NCI-H1436 treated with DMSO at 0.1 percent for 48 hours (cell line): Measurements from ENCODE around the gene RIMBP2.

Experiments used
- DNase-seq: peaks from one replicate; lab custom pipeline; 2025; lab: John Stamatoyannopoulos, UW

RIMBP2 gene

DNA sequence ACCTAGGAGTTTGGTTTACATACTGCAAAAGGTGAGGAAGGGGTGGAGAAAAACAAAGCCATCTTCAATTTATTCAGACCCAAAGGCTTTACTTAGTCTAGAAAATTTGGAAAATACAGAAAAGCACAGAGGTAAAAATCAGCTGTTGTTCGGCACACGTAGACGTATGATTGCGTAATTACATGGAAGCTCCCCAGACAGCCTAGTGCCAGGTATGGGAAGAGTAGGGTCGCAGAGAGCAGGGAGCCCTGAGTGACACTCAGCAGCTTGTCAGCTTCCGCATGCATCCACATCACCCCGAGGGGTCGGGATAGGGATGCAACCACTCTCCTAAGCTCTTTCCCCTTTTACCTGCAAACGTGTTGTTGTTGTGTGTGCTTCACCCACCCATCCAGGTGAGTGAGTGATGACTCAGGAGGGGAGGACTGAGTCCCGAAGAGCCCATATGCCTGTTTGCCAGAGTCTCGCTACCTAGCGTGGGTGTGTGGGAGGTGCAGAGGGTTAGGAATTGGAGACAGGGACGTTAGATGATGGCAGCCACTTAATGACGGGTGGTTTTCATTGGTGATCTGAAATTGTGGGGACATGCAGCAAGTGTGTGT is 358.3 kb downstream of the RIMBP2 start:
- no peak for DNase-seq

DNA sequence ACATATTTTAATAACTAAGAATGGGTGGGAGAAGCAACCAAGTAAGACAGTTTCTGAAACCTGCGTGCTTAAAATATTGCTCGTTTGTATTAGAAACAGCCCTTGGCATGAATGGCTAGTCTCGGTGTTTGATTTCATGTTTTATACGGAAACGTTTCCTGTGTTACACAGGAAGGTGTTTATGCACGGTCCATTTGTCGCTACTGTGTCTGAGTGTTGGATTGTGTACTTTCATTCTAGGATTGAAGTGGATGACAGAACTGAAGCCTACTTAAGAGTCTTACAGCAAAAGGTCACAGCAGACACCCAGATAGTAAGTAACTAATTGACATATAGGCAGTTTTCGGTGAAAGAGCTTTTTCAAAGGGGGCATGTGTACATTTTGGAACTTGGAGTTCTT is 358.9 kb downstream of the RIMBP2 start:
- no peak for DNase-seq

DNA sequence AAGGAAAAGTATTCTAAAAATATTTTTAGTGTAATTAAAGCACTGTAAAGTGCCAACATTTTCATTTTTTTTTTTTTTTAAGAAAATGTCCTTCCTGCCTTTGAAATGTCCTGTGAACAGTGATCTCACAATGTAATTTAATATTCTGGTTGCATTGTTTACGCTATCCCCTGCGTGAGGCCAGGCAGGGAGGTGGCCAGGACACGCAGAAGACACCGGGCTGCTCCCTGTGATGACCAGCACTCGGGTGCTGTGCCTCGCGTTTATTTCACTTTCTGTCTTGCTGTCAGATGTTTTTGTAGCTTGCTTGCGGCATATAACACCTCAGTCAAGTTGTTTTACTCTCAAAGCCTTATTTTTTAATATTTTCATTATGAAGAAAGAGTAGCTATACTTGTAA is 359.9 kb downstream of the RIMBP2 start:
- DNase-seq, result no peak

DNA sequence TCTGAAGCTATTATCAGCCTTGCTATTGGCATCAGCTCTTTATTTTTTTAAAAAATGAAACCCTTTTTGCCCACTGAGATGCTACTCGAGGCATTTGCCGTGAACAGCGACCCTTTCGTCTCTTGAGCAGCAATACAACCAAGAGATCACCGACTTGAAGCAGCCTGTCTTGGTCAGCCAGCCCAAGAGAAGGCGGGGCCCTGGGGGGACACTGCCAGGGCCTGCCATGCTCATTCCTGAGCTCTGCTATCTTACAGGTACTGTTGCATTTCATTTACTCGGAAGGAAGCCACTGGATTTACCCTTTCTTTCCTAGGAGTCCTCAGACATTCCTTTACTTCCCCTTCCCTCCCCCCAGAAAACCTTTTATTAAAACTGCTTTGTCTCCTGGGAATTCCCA is 361.7 kb downstream of the RIMBP2 start:
- no peak for DNase-seq

DNA sequence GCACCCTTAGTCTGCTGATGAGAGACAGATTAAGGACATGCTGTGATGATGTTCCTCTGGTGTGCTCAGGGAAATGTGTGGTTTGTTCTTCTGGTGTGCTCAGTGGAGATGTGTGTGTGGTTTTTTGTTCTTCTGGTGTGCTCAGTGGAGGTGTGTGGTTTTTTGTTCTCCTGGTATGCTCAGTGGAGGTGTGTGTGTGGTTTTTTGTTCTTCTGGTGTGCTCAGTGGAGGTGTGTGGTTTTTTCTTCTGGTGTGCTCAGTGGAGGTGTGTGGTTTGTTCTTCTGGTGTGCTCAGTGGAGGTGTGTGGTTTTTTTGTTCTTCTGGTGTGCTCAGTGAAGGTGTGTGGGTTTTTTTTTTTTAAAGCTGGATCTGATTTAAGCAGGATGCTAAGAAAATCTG is 363.0 kb downstream of the RIMBP2 start:
- DNase-seq, result no peak

DNA sequence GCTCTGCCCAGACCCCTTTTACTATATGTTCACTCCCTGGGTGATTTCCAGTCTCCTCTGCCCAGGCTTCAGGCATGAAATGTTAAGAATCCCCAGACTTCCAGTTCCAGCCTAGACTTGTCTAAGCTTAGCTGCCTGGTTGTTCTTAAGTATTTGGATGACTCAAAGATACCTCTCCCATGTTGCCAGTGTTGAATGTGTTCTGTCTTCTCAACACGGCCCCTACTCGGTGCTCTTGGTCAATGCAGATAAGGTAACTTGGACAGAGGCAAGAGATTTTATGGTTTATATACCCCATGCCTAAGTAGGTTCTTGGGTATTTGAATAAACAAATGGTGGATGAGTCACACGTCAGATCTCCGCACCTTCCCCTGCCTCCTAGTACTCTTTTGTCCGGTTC is 364.8 kb downstream of the RIMBP2 start:
- no peak for DNase-seq

DNA sequence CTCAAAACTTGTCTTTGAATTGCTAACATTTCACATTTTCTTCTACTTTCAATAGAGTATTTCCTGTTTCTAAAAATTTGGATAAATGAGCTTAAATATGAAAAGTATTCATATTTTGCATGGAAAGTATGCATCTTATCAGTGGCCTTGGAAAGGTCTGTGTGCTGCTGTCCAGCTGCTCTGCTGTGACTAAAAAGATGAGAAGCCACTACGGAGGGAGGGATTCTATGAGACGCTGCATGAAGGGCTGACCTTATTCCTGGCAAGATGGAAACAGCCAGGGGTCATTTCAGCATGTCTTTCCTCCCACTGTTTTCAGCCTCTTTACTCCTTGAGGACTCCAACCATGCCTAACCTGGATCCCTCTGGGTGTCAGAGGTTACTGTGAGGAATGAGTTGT is 365.4 kb downstream of the RIMBP2 start:
- no peak for DNase-seq

DNA sequence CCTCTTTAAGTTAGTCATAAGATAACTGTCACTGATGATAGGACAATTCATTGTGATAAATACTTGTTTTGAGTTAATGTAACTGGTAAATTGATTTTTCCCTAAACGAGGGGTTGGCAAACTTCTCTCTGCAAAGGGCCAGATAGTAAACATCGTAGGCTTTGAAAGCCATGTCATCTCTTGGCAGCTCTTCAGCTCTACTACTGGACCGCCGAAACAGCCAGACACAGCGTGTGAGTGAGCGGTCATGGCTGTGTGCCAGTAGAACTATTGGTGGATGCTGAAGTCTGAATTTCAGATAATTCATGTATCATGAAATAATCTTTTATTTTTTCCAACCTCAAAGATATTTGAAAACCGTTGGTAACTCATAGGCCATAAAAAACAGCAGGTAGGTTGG is 368.5 kb downstream of the RIMBP2 start:
- no peak for DNase-seq
